IPS-20b (cell line): ENCODE results near the gene PPP4R2.

Experiments used
- H3K27ac ChIP-seq: one replicate; pipeline ENCODE4 v1.5.1; 2013; ENCODE audit warnings: low read length
- H3K27me3 ChIP-seq: 2 replicates; pipeline ENCODE4 v1.6.1; 2013; ENCODE audit warnings: mild to moderate bottlenecking, low read length, inconsistent platforms; ENCODE audit not compliant: insufficient read depth
- H3K36me3 ChIP-seq: 2 replicates; pipeline ENCODE4 v1.6.1; 2013; ENCODE audit warnings: low read depth, mild to moderate bottlenecking, inconsistent platforms, low read length, moderate library complexity; ENCODE audit not compliant: insufficient read depth
- H3K4me1 ChIP-seq: 2 replicates; pipeline ENCODE4 v1.6.1; 2013; ENCODE audit warnings: mild to moderate bottlenecking, control low read depth, inconsistent platforms, low read length, moderate library complexity; ENCODE audit not compliant: insufficient read depth
- H3K4me3 ChIP-seq: 2 replicates; pipeline ENCODE4 v1.5.1; 2013; ENCODE audit warnings: mild to moderate bottlenecking, low read length, inconsistent platforms
- H3K9ac ChIP-seq: 2 replicates; pipeline ENCODE4 v1.6.1; 2013; ENCODE audit warnings: low read depth, mild to moderate bottlenecking, inconsistent platforms, low read length, moderate library complexity
- H3K9me3 ChIP-seq: 2 replicates; pipeline ENCODE4 v1.6.1; 2013; ENCODE audit warnings: mild to moderate bottlenecking, low read depth, low read length, inconsistent platforms; ENCODE audit not compliant: insufficient read depth

The PPP4R2 gene

DNA sequence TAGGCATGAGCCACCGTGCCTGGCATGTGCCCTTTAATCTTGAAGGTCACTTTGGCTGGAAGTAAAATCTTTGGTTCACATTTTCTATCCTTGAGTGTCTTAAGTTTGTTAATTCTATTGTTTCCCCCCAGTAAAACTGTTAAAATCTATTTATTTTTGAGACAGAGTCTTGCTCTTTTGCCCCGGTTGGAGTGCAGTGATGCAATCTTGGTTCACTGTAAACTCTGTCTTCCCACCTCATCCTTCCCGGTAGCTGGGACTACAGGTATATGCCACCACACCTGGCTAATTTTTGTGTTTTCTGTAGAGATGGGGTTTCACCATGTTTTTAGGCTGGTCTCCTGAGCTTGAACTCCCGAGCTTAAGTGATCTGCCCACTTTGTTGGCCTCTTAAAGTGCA, 7.7 kb downstream of the PPP4R2 start:
- no peak overlapping the region for H3K9ac ChIP-seq
- no peak overlapping the region for H3K4me3 ChIP-seq
- H3K27me3 ChIP-seq = no peaks in the 10 kb centered on the region
- peaks cover under 1% of the 10 kb centered on the region; the same call in 1 of the 2 replicates for H3K4me1 ChIP-seq
- H3K36me3 ChIP-seq = peaks cover 86% of the 10 kb centered on the region
- H3K9me3 ChIP-seq = no peaks in the 10 kb centered on the region
- H3K27ac ChIP-seq = no peak overlapping the region

DNA sequence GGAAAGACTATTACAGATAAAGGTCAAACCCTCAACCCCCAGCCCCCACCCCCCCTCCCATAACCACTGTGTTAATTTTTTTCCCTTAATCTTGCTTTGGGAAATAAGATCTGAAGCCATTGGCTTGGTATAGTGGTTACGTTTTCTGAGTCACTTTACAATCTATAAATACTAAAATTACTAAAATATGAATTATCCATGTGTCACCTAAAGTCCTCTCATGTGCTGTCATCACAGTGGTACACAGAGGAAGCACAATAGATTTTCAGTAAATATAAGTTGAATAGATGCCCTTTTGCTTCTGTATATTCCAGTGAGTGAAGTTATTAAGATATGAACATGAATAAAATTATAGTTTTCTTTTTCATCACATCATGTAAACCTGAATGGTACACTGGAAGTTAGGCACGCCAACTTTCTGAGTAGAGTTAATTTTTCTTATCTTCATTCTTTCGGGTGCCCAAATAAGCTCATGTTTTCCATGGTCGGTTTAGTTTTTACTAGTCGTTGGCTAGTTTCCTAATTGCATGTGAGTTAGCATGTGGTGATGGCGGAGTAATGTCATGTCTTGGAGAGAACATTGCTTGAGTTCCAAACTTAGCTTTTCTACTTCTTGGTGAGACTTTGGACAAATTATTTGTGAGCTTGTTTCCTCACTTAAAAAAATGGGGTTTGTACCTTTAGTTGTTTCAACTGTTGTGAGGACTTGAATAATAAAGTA, 11.5 kb downstream of the PPP4R2 start:
- Histone ChIP-seq H3K9me3 (no peaks in the 10 kb centered on the region), H3K4me1 (peaks cover 3% of the 10 kb centered on the region; the same call in 1 of the 2 replicates), H3K4me3 (no peak overlapping the region), H3K36me3 (peaks cover 60% of the 10 kb centered on the region), H3K9ac (no peak overlapping the region), H3K27ac (no peak overlapping the region), H3K27me3 (no peaks in the 10 kb centered on the region)

DNA sequence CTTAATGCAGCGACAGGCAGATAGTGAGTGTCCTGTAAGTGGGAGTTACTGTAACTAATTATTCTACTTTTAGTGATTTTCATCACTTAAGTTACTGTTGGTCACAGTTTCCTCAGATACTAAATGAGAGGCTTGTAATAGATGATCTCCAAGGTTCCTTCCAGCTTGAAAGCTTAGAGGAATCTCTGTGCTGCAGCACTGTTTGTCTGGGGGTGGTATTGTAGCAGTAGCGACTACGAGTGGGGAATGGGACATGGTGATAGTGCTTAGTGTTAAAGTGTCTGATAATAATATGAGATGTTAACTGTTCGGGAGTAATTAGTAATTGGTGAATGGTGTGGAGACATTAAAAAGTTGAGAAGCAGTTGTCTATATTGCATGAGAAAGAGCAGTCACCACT, 12.4 kb downstream of the PPP4R2 start:
- H3K9me3 ChIP-seq = no peaks in the 10 kb centered on the region
- no peak overlapping the region for H3K27ac ChIP-seq
- peaks cover 3% of the 10 kb centered on the region; the same call in 1 of the 2 replicates for H3K4me1 ChIP-seq
- H3K36me3 ChIP-seq = peaks cover 54% of the 10 kb centered on the region
- no peak overlapping the region for H3K9ac ChIP-seq
- H3K4me3 ChIP-seq = no peak overlapping the region
- no peaks in the 10 kb centered on the region for H3K27me3 ChIP-seq

DNA sequence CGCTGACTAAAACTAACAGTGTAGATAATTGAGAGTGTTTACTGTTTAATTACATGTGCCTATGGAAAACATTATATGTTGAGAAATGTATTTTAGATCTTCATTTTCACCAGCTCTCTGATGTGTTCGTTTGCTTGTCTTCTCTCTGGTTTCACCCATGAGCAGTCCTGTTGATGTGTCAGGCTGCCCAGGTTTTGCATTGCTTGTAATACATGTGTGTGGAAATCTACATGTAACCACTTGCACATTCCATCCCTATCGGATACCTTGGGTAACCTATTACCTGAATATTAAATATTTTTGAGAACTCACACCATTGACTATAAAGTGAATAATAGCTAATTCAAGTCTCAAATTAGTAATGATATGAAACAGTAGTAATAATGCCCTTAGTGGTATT, 13.1 kb downstream of the PPP4R2 start:
- Histone ChIP-seq H3K9me3 (no peaks in the 10 kb centered on the region), H3K4me3 (no peak overlapping the region), H3K9ac (no peak overlapping the region), H3K27ac (no peak overlapping the region), H3K27me3 (no peaks in the 10 kb centered on the region), H3K4me1 (peaks cover 3% of the 10 kb centered on the region; the same call in 1 of the 2 replicates), H3K36me3 (peaks cover 47% of the 10 kb centered on the region)

DNA sequence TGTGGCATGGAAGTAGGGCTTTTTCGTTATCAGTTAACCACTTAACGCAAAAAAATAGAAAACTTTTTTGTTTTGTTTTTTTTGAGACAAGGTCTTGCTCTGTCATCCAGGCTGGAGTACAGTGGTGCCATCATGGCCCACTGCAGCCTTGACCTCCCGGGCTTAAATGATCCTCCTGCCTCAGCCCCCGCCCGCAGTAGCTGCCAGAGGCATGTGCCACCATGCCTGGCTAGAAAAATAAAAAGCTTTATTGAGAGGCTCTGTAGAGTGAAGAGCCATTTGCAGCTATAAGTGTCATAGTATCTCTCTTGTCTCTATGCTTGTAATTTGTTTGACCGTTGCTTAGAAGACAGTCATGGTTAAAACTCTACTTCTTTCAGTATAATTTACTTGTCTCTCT, 13.5 kb downstream of the PPP4R2 start:
- Histone ChIP-seq H3K9me3 (no peaks in the 10 kb centered on the region), H3K9ac (no peak overlapping the region), H3K27ac (no peak overlapping the region), H3K4me3 (no peak overlapping the region), H3K36me3 (peaks cover 46% of the 10 kb centered on the region), H3K4me1 (peaks cover 3% of the 10 kb centered on the region; the same call in 1 of the 2 replicates), H3K27me3 (no peaks in the 10 kb centered on the region)

DNA sequence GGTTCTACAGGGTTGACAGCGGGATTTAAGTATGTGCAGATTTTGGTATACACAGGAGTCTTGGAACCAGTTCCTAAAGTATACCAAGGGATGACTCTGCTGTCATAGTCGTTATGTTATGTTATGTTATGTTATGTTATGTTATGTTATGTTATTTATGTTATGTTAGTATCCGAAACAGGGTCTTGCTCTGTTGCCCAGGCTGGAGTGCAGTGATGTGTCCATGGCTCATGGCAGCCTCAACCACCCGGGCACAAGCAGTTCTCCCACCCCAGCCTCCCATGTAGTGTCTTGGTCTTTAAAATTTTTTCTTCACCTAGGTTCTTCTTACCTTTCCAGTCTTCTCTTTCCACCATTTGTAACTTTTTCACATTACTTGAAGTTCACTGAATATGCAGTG, 21.7 kb downstream of the PPP4R2 start:
- H3K4me3 ChIP-seq = no peak overlapping the region
- H3K9me3 ChIP-seq = no peaks in the 10 kb centered on the region
- H3K27ac ChIP-seq = no peak overlapping the region
- no peaks in the 10 kb centered on the region for H3K36me3 ChIP-seq
- H3K27me3 ChIP-seq = no peaks in the 10 kb centered on the region
- H3K4me1 ChIP-seq = peaks cover 7% of the 10 kb centered on the region; the same call in 1 of the 2 replicates
- H3K9ac ChIP-seq = no peak overlapping the region

DNA sequence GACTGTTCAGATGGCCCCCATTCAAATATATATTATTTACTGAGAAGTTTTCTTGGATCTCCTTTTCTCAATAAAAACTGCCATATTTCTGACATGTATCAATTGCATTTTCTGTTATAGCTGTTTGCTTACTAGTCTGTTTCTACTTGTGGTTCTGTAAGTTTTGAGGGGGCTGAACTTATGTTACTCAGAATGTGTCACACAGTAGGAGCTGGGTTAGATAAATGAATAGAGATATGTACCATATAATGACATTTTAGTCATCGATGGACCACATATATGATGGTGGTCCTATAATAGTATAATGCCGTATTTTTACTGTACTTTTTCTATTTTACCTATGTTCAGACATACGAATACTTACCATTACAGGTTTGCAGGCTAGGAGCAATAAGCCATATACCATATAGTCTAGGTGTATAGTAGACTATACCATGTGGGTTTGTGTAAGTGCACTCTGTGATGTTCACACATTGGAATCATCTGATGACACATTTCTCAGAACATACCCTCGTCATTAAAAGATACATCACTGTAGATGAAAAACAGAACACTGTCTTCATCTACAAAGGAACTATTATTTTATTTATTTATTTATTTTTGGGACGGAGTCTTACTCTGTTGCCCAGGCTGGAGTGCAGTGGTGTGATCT, 22.3 kb downstream of the PPP4R2 start:
- Histone ChIP-seq H3K36me3 (no peaks in the 10 kb centered on the region), H3K27me3 (no peaks in the 10 kb centered on the region), H3K4me3 (no peak overlapping the region), H3K9me3 (no peaks in the 10 kb centered on the region), H3K27ac (no peak overlapping the region), H3K9ac (no peak overlapping the region), H3K4me1 (peaks cover 7% of the 10 kb centered on the region; the same call in 1 of the 2 replicates)

DNA sequence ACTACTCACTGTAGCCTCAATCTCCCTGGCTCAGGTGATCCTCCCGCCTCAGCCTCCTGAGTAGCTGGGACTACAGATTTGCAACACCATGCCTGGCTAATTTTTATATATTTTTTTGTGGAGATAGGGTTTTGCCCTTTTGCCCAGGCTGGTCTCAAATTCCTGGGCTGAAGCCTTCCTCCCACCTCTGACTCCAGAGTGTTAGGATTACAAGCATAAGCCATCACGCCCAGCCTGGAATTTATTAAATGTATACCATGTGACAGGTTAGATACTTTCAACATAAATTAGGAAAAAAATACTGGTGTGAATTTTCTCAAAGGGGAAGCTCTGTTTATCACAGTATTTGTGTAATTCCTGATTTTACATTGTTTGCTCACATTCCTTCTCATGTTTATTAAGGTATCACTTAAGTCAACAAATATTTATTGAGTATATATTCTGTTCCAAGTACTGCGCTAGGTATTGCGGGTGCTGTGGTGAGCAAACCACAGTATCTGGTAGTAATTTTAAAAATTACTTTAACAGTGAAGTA, 24.8 kb downstream of the PPP4R2 start:
- Histone ChIP-seq H3K9ac (no peak overlapping the region), H3K27ac (no peak overlapping the region), H3K4me3 (no peak overlapping the region), H3K9me3 (no peaks in the 10 kb centered on the region), H3K4me1 (peaks cover 23% of the 10 kb centered on the region; the same call in 1 of the 2 replicates), H3K36me3 (no peaks in the 10 kb centered on the region), H3K27me3 (no peaks in the 10 kb centered on the region)

DNA sequence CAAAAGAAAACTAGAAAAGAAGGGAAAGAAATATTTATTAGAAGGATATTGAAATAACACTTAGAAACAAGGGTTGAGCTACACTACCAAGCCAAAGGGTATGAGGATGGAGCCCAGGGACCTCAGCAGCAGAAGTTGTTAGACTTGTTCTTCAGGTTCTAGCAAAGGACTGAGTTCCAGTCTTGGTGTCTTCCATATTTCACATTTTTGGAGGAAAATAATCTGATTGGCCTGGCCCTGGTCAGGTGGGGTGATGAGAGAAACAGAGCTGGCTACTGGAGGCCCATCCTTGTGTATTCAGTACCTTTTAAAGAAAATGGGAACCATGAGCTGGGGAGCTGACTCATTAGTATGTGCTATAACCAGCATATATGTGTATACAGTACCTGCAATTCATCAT, 28.2 kb downstream of the PPP4R2 start:
- Histone ChIP-seq H3K9me3 (no peaks in the 10 kb centered on the region), H3K27ac (no peak overlapping the region), H3K36me3 (no peaks in the 10 kb centered on the region), H3K27me3 (no peaks in the 10 kb centered on the region), H3K4me3 (peak overlapping the region; percentile 45; the same call in 1 of the 2 replicates), H3K9ac (no peak overlapping the region), H3K4me1 (peaks cover 28% of the 10 kb centered on the region; the same call in 1 of the 2 replicates)

DNA sequence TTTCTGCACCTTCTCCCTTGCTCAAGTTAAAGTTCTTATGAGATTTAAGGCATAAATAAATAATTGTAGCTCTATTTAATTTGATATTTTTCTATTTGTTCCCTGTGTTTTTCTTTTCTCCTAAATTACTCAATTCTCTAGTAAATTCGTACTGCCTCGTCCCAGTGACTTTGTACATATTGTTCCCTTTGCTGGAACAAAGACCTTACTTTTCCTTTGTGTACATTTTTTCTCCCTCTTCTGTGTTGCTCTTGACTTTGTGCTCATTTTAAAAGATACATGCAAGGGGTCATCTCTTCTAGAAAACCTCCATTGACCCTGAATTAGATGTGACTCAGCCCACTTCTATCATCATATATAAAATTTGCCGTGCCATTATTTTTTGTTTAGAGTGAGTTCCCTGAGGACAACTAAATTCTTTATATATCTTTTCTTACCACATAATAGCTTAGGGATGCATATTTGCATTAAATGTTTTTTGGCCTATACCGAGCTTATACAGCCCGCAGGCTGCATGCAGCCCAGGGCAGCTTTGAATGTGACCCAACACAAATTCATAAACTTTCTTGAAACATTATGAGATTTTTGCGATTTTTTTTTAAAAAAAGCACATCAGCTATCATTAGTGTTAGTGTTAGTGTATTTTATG, 29.6 kb downstream of the PPP4R2 start:
- H3K9me3 ChIP-seq = no peaks in the 10 kb centered on the region
- no peaks in the 10 kb centered on the region for H3K36me3 ChIP-seq
- H3K4me1 ChIP-seq = peaks cover 28% of the 10 kb centered on the region; the same call in 1 of the 2 replicates
- H3K9ac ChIP-seq = no peak overlapping the region
- no peaks in the 10 kb centered on the region for H3K27me3 ChIP-seq
- no peak overlapping the region for H3K4me3 ChIP-seq
- H3K27ac ChIP-seq = no peak overlapping the region

DNA sequence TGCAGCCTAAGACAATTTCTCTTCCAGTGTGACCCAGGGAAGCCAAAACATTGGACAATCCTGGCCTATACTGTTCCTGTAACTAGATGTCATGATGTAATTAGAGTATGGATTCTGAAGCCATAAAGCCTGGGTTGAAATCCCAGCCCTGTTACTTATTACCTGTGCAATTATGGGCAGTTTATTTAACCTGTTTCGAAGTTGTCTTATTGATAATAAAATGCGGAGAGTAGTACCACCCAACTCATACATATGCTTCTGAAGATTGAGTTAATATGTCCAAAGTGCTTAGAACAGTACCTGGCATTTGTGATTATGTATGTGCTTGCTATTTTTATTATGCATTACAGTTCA, 30.1 kb downstream of the PPP4R2 start:
- Histone ChIP-seq H3K9me3 (no peaks in the 10 kb centered on the region), H3K4me3 (no peak overlapping the region), H3K9ac (no peak overlapping the region), H3K4me1 (peaks cover 28% of the 10 kb centered on the region; the same call in 1 of the 2 replicates), H3K27me3 (no peaks in the 10 kb centered on the region), H3K27ac (no peak overlapping the region), H3K36me3 (no peaks in the 10 kb centered on the region)
